GM21367 (cell line): Measurements from ENCODE around the gene SCNN1A.

Experiments used
- ATAC-seq: cut with Tn5 transposase; IDR thresholded peaks from one replicate; pipeline ENCODE4 v1.9.1; 2021; ENCODE audit not compliant: unreplicated experiment

SCNN1A gene

DNA sequence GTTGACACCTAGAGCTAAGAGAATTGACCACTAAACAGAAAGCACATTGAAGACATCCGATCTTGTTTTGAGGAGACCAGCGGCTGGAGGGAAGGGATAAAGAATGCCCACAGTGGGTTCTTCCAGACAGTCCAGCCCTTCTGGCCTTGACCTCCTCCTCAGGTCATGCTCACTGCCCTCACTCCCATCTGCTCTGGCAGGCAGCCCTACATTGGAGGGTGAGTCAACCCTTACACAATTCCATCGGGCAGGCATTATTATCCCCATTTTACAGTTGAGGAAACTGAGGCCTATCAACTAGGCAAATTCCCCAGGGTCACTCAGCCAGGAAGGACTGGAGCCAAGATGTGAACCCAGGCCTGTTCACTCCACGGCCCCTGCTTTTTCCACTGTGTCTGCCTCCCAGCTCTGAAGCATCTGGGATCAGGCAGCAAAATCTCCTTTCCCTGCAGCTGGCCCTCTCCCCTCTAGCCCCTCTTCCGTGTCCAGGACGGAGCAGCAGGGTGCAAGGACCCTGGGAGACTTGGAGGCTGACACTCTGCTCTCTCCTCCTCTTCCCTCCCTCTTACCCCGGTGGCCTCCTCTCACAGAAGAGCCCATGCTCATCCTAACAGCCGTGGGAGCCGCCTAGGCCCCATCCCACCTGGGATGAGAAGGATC lies 5.3 kb downstream of the SCNN1A start:
- no peak for ATAC-seq

DNA sequence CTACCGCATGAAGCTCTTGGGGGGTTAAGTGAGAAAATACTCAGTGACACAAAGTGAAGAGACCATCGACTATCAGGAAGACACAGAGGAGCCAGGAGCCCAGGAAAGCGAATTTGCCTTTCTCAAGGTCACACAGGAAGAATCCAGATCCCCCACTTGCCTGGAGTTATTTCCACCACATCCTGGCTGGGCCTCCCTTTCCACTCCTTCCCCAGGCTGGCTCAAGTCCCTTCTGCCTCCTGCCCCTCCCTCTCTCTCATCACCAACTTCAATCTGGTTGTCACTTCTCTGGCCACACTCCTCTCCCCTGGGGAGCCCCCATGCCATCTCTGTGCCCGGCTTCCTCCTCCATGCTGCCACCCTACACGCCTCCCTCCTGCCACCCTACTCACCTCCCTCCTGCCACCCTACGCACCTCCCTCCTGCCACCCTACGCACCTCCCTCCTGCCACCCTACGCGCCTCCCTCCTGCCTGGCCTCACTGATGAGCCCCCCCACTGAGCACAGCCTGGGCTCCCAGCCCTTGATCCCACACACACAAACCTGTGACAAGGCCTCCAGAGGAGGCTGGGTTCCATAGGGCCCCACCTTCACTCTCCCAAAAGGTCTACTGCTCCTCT lies 6.3 kb downstream of the SCNN1A start:
- no peak for ATAC-seq

DNA sequence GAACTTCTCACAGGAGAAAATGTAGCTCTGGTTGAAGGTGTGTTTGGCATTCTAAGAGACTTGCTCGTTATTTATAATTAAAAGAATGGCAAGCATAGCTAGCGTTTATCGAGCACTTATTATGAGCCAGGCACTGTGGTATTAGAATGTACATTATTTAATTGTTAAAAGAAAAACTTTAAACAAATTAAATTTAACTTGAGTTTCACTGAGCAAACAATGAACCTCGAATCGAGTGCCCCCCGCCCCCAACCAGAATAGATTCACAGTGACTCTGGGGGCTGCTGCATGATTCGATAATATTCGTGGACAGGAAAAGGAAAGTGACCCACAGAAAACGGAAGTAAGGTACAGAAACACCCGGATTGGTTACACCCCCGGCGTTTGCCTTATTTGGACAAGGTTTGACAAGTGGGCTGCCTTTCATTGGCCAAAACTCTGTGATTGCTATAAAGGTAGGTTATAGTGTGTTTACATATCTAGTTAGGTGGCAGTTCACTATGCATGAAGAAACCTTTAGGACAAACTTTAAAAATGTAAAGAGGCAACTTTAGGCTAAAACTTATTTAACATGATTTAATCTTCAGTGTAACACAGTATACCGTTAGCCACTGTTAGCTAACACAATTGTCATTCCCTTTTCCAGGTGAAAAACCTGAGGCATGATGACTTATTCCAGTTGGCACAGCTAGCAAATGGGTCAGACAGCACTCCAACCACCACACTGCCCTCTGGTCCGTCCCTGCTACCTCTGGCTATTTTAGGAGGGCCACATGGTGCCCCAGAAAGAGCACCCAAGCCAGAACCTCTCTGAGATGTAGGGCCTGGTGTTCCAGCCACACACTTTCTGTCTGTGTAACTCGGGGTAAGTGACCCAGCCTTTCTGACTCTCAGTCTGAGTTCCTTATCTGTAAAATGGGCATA lies 7.1 kb downstream of the SCNN1A start:
- ATAC-seq = no peak

DNA sequence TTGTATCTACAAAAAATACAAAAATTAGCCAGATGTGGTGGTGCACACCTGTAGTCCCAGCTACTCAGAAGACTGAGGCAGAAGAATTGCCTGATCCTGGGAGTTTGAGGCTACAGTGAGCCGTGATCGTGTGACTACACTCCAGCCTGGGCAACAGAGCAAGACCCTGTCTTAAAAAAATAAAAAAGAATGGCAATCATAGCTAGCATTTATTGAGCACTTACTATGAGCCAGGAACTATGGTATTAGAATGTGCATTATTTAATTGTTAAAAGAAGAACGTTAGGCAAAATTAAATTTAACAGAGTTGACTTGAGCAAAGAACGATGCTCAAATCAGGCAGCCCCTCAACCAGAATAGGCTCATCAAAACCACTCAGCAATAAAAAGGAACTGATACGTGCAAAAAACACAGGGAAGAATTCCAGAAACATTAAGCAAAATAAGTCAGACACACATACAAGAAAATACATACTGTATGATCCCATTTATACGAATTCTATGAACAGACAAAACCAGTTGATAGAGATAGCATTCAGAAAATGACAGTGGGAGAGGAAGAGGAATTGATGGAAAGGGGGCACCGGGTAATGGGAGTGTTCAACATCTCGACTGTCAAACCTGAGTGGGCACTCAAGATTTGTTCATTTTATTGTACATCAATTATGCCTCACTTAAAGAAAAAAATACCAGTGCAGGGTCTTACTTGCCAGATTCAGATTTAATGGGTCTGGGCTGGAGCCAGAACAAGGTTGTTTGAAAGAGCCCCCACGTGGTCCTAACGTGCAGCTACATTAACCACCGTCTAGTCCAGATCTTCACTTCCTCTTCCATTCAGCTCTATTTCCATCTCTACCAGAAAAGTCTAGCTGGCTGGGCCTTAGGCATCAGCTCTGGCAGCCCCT lies 8.0 kb downstream of the SCNN1A start:
- ATAC-seq = peak; percentile 47

DNA sequence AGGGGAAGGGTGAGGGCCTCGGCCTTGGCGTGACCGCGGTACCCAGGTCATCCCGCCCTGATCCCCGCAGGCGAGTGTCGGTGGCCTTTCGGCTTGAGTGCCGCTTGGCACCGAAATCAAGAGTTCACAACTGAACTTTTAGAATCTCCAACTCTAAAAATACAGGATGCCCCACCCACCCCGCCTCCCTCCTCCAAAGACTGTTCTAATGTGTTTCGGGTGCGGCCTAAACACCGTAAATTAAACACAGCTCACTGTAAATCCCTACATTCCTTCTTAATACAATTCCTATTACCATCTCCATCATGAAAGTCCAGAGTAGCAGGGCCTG lies 11.4 kb downstream of the SCNN1A start:
- ATAC-seq = no peak

DNA sequence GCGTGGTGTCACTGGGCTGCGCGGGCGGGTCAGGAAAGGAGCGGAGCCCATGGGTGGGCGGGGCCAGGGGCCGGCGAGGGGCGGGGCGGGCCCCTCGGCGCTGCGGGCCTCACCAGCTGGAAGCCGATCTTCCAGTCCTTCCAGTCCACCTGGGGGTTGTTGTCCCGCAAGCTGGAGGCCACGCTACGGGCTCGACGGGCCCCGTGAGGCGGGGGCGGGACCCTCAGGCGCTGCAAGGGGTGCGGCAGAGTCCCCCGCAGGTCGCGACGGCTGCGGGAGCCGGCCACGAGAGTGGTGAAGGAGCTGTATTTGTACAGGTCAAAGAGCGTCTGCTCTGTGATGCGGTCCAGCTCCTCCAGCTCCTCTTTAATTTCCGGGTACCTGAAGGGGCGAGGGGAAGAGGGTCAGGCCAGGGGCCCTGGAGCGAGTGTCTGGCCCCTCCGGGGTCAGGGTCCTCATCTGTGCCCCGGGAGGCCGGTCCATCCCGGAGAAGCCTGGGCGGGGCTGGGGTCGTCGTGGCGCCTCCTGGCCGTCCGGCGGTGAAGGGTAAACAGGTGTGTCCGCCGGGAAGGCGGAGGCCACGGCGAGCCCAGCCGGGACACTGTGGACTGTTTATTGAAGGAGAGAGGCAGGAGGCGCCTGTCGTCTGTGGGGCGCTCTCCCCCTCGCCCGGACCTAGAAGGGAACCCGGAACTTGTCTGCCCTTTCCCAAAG lies 11.9 kb downstream of the SCNN1A start:
- ATAC-seq = no peak

DNA sequence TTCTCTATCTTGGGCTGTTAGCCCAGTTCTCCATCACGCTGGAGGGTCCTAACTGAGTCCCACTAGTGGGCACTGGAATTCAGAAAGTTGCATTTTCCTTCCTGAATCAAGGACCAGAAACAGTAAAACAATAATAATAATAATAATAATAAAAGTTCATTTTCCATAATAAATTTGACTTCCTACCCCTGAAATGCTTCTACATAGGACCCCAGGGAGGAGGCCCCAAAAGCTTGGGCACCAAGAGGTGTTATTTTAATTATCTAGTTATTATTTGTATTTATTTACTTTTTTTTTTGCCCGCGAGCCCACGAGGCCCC lies 12.4 kb downstream of the SCNN1A start:
- no peak for ATAC-seq

DNA sequence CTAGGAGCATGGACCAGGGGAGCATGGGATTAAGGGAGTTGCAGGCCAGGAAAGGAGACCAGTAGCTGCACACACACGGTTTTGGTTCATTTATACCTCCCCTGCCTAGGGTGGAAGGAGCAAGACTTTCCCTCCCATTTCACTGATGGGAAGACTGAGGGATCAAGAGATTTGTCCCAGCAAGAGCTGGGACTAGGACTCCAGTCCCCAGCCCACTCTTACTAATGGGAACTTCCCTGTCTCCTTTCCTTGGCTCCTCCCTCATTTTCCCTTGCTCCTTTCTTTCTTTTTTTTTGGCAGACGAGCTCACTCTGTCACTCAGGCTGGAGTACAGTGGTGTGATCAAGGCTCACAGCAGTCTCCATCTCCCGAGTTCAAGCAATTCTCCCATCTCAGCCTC lies 13.0 kb downstream of the SCNN1A start:
- ATAC-seq = no peak

DNA sequence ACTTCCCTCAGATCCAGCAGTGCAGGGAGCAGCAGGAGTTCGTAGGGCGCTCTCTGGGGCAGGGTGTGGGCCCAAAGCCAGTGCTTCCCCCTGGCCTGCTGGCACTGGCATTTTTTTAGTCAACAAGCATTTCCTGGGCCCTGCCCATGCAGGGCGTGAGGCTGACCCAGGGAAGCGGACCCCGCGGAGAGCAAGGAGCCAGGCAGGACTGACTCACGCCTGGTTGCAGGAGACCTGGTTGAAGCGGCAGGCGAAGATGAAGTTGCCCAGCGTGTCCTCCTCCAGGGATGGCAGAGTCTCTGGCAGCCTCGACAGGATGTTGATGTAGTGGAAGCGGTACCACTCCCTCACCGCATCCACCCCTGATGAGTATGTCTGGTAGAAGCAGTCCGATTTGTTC lies 13.5 kb downstream of the SCNN1A start:
- no peak for ATAC-seq

DNA sequence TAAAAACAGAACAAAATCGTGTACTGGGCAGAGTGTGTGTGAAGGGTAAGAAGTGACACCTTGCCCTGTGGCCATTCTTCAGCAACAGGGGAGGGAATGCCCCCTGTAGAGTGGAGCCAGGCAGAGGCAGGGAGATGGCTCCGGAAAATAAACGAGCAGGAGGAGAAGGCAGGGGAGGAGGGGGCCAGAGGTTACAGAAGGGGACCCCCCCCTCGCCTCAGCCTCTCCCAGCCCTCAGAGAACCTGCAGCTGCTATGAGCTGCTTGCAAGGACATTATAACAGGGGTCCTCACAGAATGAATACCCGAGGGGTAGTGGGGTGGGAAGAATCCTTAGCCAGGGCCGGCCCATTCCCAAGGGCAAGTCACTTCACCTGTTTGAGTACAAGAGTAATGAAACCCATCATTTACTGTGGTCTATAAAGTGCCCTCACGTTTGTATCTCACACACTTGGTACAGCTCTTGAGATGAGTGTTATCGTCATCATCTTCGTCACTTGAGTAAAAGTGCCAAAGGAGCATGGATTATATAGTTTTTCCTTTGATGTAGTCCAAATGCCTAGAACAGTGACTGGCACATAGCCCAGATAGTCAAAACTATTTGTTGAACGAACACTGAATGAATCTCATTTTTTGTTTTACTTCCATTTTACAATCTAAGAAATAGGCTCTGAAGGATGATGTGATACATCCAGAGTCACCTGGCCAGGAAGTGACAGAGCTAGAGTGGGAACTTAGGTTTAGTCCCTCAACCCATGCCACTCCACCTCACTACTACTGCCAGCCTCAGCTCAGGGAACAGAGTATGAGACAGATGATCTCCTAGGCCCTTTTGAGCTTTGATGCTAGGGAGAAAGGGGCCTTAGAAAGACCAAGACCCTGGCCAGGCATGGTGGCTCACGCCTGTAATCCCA lies 14.5 kb downstream of the SCNN1A start:
- ATAC-seq = no peak

DNA sequence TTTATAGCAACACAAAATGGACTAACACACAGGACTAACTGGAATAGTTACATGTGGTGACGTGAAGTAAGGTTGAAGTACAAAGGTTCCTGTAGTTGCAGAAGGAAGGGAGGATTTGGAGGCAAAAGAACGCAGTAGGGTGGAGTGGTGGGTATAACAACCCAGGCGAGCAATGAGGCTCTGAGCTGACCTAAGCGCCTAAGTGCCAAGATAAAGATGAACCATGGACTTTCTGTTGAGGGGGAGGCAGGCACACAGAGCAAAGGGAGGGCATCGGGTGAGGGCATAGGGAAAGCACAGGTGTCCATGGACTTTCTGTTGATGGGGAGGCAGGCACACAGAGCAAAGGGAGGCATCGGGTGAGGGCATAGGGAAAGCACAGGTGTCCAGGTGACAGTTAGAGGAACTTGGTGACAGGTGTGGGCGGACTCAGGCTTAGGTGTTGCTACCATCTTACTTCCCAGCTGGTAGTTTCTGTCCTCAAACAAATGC lies 15.2 kb downstream of the SCNN1A start:
- no peak for ATAC-seq

DNA sequence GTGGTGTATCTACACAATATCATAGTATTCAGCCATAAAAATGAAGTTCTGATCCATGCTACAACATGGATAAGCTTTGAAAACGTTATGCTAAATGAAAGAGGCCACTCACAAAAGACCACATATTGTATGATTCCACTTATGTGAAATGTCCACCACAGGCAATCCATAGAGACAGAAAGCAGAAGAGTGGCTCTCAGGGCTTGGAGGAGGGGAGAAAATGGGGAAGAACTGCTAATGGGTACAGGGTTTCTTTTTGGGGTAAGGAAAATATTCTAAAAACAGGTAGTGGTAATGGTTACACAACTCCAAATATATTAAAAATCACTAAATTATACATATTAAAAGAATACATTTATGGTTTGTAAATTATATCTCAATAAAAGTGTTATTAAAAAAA lies 16.5 kb downstream of the SCNN1A start:
- no peak for ATAC-seq

DNA sequence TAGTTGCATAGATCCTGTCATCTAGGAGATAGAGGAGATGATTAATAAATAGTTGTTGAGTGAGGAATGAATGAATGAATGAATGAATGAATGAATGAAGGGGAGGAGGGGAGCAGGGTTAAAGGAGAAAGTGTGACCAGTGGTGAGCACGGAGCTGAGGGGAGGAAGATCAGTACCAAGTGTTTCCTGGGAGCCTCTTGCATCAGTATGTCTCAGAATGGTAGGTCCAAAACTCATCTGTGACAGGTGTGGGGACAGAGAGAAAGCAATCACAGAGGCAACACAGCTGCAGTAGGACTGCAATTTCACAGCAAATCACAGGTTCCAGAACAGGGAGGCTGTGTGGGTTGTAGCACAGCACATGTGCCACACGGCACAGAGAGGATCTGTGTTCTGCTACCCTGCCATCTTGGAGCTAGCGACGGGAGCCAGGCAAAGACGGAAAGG lies 19.0 kb downstream of the SCNN1A start:
- no peak for ATAC-seq

DNA sequence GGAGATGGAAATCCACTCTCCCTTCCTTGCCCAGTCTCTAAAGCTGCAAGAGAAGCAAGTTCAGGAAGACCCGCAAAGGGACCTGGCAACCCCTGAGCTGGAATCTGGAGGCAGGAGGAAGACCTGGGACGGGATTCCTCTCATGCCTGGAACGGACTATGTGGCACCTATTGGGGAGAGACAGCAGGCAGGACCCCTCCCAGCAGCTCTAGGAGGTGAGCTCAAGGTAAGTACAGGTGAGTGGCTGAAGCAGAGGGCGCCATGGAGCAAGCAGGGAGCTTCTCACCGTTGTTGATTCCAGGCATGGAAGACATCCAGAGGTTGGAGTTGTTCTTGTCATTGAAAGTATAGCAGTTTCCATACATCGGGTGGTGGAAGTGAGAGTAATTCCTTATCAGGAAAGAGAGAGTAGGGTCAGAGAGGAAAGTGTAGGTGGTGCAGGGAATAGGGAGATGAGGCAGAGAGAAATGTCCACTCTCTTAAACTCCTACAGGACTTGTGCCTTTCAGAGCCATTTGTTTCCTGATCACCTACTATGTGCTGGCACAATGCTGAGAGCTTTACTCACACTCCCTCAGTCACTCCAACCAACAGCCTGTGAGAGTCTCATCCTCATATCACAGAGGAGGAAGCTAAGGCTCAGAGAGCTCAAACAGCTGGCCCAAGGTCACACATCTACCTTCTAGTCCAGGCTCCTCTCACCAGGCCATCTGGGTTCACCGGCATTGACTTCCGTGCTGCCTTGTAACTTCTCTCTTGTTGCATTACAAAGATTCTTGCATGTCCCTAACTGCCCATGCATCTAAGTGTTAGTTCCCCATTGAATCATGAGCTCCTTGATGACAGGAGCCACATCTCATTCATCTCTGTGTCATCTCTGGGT lies 19.6 kb downstream of the SCNN1A start:
- ATAC-seq = no peak

DNA sequence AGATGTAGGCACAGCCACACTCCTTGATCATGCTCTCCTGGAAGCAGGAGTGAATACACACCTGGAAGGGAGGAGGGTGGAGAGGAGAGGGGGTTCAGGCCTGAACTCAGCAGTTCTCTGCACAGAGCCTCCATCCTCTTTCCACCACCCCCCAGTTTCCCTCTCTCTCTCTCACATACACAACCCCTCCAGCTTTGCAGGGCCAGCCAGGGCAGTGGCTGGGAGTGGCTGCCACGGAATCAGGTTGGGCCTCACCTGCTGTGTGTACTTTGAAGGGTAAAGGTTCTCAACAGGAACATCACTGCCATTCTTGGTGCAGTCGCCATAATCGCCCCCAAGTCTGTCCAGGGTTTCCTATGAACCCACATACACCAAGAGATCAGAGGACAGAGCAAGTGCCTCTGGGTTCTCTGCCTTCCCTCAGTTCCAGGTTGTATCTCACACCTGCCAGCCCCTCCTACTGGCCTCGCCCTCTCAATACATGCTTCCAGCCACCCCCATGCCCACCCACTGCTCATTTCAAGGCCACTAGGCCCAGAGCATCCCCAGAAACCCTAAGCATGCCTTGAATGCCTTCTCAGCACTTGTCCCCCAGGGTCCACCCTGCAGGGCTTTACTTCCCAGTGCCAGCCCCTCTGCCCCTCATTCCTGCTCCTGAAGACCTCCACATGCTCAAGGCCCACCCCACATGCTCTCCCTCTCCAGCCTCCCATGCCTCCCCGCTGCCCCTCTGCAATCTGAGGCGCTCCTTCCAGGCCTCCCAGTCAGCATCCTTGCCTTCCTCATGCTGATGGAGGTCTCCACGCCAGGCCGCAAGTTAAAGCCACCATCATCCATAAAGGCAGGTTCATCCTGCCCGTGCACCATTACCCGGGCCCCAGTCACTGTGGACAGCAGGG lies 20.6 kb downstream of the SCNN1A start:
- ATAC-seq = no peak

DNA sequence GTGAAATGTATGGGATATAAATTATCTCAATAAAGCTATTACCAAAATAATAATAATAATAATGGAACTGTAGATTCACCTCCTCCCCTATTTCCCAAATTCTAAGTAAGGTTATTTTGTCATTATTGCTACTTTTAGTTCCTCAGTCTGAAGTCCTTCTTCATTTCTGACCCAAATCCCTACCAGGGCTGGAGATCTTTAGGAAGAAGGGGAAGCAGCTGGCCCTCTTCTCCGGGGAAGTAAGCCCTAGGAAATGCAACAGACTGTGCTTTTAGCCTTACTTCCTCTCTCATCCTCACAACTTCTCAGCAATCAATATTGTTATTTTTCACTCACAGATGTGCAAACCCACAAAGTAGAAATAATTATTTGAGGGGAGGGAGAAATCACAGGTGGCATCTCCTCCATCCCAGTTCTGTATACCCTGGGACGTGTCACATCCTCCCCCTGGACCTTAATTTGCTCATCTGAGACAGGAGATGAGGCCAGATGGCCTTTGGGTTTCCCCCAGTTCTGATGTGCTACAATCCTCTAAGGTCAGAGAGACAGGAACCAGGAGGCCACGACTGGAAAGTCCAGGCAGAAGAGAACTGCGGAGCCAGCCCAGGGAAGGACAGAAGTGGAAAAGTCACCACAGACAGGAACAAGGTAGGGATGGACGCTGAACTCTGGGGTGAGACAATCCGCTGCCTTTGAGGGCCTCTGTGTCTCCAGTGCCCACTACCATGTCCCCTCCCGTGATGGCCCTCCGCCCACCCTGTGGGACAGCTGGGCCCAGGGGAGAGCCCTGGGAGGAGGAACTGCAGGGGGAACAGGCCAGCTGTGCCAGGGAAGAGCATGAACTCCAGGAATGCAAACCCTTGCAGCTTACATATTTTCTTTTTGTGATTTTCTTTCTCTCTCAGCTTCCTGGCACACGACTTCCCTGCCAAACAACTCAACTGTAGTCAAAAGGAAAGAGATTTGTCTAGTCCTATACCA lies 22.9 kb downstream of the SCNN1A start:
- ATAC-seq = no peak
